Measurements from ENCODE around the gene ZNF385C. TPM values are rescaled to one million over a fixed set of nuclear protein-coding genes. Genes with fewer than 3 reads are reported as not detected.

The ZNF385C gene
- total and polyA plus RNA-seq, 4 donors, result 0.49 TPM; not detected in 3

DNA sequence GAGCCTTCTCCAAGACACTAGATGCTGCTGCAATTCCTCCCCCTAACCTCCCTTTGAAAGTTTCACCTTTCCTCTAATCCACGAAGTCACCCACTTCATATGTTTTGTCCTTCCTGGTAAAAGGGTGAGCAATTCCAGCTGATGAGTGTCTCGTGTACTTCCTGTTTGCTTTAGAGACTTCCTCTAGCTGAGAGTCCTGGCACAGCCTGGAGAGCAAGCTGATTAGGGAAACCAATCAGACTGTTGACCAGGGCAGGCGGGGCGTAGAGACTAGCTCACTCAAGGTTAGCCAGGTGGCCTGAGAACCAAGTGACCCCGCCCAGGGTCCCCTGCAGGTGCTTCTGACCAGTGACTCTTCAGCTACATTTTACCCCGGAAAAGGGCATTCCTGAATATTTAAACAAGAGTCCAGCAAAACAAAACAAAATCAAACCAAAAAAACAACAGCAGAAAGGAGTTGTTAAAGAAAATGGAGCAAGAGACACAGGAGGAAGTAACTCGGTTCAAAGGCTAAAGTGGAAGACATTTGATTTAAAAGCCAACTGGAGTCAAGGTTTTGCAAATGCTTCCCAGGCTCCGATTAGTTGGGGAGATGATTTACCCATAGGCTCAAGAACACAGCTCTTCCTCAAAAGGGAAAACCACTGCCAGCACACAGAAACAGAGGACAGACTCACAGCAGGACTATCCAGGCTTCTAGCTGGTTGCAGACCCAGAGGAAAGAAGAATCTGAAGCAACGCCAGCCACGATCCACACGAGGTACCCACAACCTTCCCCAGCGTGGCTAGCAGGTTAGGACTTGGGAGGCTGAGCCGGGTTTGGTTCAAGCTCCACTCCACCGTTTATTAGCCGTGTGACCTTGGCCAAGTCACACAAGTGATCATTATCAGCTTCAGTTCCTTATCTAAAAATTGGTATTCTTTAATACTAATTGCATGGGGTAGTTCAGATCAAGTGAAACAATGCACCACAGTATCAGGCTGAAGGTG lies 37.7 kb upstream of the ZNF385C start:
- Histone ChIP-seq H3K4me1 (ENCODE audit: control insufficient read depth in 1 of 2, insufficient read depth in 2 of 2, low read length in 2 of 2) (no peaks in the 10 kb centered on the region), H3K4me3 (ENCODE audit: low read length in 2 of 2) (no peak overlapping the region), H3K27ac (ENCODE audit: low read depth in 1 of 2, low read length in 2 of 2) (no peak overlapping the region), H3K36me3 (ENCODE audit: control insufficient read depth in 1 of 2, insufficient read depth in 2 of 2, low read length in 1 of 2) (no peaks in the 10 kb centered on the region), H3K9me3 (ENCODE audit: control insufficient read depth, low read length) (no peaks in the 10 kb centered on the region), H3K27me3 (ENCODE audit: control insufficient read depth in 1 of 2, insufficient read depth in 2 of 2, low read length in 1 of 2) (no peaks in the 10 kb centered on the region)
- DNase-seq (peak in 1 of 2 donors; percentile 77), ATAC-seq (ENCODE audit: low FRiP score) (peak; percentile 56)
- intact Hi-C loops (cut with DNase I), result no loop called here
- WGBS, 2 donors, result 67 to 69% methylated on average over 15 of the region's 15 CpGs

DNA sequence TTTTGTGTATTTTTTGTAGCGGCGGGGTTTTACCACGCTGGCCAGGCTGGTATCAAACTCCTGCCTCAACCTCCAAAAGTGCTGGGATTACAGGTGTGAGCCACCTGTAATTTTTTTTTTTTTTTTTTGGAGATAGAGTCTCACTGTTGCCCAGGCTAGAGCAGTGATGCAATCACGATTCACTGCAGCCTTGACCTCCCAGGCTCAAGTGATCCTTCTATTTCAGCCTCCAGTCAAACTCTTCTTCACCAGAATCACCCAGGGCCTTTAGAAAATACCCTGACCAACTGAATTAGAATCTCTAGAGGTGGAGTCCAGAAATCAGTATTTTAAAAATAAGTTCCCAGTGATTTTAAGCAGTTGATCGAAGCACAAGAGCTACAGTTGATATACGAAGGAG lies 36.9 kb upstream of the ZNF385C start:
- Histone ChIP-seq H3K27ac (ENCODE audit: low read depth in 1 of 2, low read length in 2 of 2) (no peak overlapping the region), H3K4me3 (ENCODE audit: low read length in 2 of 2) (no peak overlapping the region), H3K9me3 (ENCODE audit: control insufficient read depth, low read length) (no peaks in the 10 kb centered on the region), H3K36me3 (ENCODE audit: control insufficient read depth in 1 of 2, insufficient read depth in 2 of 2, low read length in 1 of 2) (no peaks in the 10 kb centered on the region), H3K27me3 (ENCODE audit: control insufficient read depth in 1 of 2, insufficient read depth in 2 of 2, low read length in 1 of 2) (no peaks in the 10 kb centered on the region), H3K4me1 (ENCODE audit: control insufficient read depth in 1 of 2, insufficient read depth in 2 of 2, low read length in 2 of 2) (no peaks in the 10 kb centered on the region)
- ATAC-seq (ENCODE audit: low FRiP score) (no peak), DNase-seq (no peak)
- intact Hi-C loops (cut with DNase I), result no loop called here
- WGBS, 2 donors, result 86% methylated on average over 6 of the region's 6 CpGs

DNA sequence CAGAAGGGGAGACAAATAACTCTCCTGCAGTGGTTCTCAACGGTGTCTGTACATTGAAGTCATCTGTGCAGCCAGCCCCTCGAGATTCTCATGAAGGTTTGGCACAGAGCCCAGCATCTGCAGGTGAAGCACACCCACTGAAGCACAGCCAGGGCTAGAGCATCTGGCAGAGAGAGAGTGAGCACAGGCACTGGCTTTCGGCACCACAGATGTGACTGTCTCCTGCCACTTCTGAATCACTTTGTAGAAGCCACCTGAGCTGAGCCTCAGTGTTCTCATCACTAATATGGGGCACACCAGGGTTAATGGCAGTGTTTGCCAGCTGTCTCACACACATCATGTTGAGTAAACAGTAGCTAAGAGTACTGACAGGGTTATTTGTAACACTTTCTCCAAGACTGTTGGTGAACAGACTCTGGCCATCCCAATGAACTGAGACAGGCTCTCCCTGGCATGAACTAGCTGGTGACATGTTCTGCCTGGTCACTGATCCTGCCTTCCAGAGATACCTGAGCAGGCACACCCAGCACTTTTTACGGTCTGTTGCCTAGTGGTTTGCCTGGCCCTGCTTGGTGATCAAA lies 35.3 kb upstream of the ZNF385C start:
- WGBS, 2 donors, result 52% methylated on average over 4 of the region's 4 CpGs
- Histone ChIP-seq H3K4me1 (ENCODE audit: control insufficient read depth in 1 of 2, insufficient read depth in 2 of 2, low read length in 2 of 2) (no peaks in the 10 kb centered on the region), H3K27ac (ENCODE audit: low read depth in 1 of 2, low read length in 2 of 2) (no peak overlapping the region), H3K9me3 (ENCODE audit: control insufficient read depth, low read length) (no peaks in the 10 kb centered on the region), H3K27me3 (ENCODE audit: control insufficient read depth in 1 of 2, insufficient read depth in 2 of 2, low read length in 1 of 2) (no peaks in the 10 kb centered on the region), H3K36me3 (ENCODE audit: control insufficient read depth in 1 of 2, insufficient read depth in 2 of 2, low read length in 1 of 2) (peaks cover 0 to 8% of the 10 kb centered on the region in 2 donors), H3K4me3 (ENCODE audit: low read length in 2 of 2) (no peak overlapping the region)
- DNase-seq (no peak), ATAC-seq (ENCODE audit: low FRiP score) (no peak)
- intact Hi-C loops (cut with DNase I), result no loop called here

DNA sequence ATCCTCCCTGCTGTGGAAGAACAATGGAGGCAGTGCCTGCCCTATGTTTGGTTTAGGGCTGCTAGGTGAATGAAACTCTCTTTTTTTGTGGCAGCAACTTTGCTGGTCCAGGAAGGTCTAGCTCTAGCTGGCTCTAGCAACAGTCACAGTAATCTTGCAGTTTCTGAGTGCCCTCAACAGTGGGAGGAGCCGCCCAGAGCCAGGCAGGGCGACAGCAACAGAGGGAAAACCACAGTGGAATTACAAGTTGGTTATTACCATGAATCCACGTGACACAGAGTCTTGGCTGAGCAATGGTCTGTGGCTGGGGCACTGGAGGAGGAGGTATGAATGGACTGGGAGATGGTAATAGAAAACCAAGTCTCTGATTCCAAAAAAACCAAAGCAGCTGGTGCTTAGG lies 34.7 kb upstream of the ZNF385C start:
- no peak overlapping the region for H3K4me3 ChIP-seq (ENCODE audit: low read length in 2 of 2)
- H3K4me1 ChIP-seq (ENCODE audit: control insufficient read depth in 1 of 2, insufficient read depth in 2 of 2, low read length in 2 of 2), result no peaks in the 10 kb centered on the region
- intact Hi-C loops (cut with DNase I), result no loop called here
- no peaks in the 10 kb centered on the region for H3K9me3 ChIP-seq (ENCODE audit: control insufficient read depth, low read length)
- peak; percentile 37 for ATAC-seq (ENCODE audit: low FRiP score)
- peak in 1 of 2 donors; percentile 86 for DNase-seq
- H3K27ac ChIP-seq (ENCODE audit: low read depth in 1 of 2, low read length in 2 of 2), result peak overlapping the region in 1 of 2 donors; percentile 37
- 23 to 27% methylated on average over 3 of the region's 3 CpGs for WGBS, 2 donors
- H3K36me3 ChIP-seq (ENCODE audit: control insufficient read depth in 1 of 2, insufficient read depth in 2 of 2, low read length in 1 of 2), result peaks cover 0 to 13% of the 10 kb centered on the region in 2 donors
- H3K27me3 ChIP-seq (ENCODE audit: control insufficient read depth in 1 of 2, insufficient read depth in 2 of 2, low read length in 1 of 2), result no peaks in the 10 kb centered on the region

DNA sequence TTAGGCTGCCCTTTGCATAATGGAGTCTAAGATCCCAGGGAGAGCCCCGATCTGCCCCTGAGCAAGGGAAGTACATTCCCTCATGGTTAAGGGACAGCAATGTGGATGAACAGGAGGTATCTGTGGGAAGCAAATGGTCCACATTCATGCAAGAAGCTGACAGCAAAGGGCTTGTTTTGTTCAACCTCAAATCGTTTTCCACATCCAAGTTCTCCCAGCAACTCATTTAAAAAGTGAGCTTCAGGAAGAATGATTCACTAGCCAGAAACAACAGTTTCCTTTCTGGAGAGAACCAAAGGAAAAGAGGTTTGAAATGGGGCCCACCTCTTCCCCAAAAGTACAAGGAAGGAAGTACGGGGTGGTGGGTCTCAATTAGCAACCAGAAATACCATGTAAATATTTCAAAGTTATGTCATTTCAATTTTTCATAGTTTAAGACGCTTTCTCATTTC lies 33.7 kb upstream of the ZNF385C start:
- Histone ChIP-seq H3K27me3 (ENCODE audit: control insufficient read depth in 1 of 2, insufficient read depth in 2 of 2, low read length in 1 of 2) (no peaks in the 10 kb centered on the region), H3K36me3 (ENCODE audit: control insufficient read depth in 1 of 2, insufficient read depth in 2 of 2, low read length in 1 of 2) (peaks cover 0 to 13% of the 10 kb centered on the region in 2 donors), H3K4me3 (ENCODE audit: low read length in 2 of 2) (no peak overlapping the region), H3K9me3 (ENCODE audit: control insufficient read depth, low read length) (no peaks in the 10 kb centered on the region), H3K4me1 (ENCODE audit: control insufficient read depth in 1 of 2, insufficient read depth in 2 of 2, low read length in 2 of 2) (no peaks in the 10 kb centered on the region), H3K27ac (ENCODE audit: low read depth in 1 of 2, low read length in 2 of 2) (no peak overlapping the region)
- intact Hi-C loops (cut with DNase I), result no loop called here
- 50 to 54% methylated on average over 4 of the region's 4 CpGs for WGBS, 2 donors
- ATAC-seq (ENCODE audit: low FRiP score) (no peak), DNase-seq (no peak)

DNA sequence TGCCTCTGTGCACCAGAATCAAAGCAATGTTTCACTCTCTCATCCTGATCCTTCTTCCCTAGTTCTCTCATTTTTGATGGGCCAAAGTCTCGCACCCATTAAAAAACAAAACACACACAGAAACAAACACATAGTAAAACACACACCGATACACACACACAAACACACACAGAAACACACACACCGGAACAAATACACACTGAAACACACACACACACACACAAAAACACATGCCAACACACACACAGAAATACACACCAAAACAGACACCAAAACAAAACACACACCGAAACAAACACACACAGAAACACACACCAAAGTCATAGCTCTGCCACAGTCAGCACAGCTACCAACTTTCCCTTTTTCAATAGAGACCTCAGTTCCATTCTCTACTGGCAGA lies 33.0 kb upstream of the ZNF385C start:
- 88 to 95% methylated on average over 4 of the region's 4 CpGs for WGBS, 2 donors
- DNase-seq, result no peak

DNA sequence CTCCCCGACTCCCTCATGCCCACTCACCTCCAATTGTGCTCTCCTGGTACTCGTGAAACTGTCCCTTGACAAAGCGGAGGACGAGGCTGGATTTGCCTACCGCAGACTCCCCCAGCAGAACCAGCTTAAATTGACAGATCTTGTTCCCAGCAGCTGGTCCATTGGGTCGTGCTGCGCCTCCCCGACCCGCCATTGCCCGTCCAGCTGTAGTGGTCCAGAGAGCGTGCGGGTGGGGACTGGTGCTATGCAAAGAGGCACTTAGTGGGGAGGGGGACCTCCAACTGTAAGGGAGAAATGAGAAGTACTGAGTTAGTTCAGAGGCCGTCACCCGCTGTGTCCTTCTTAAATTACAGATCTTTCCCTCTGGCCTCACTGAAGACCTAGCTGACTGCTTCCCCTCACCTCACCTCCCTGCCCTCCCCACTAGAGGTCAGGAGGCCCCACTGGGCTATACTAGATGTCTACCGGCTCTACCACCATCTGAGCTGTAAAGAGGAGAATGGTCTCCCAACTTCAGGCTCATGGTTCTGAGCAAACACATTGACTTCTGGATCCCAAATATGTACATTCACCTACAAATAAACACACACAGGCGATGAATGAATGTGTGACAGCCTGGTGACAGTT lies 32.1 kb upstream of the ZNF385C start:
- Histone ChIP-seq H3K27ac (ENCODE audit: low read depth in 1 of 2, low read length in 2 of 2) (no peak overlapping the region), H3K36me3 (ENCODE audit: control insufficient read depth in 1 of 2, insufficient read depth in 2 of 2, low read length in 1 of 2) (peaks cover 0 to 16% of the 10 kb centered on the region in 2 donors), H3K4me1 (ENCODE audit: control insufficient read depth in 1 of 2, insufficient read depth in 2 of 2, low read length in 2 of 2) (no peaks in the 10 kb centered on the region), H3K27me3 (ENCODE audit: control insufficient read depth in 1 of 2, insufficient read depth in 2 of 2, low read length in 1 of 2) (no peaks in the 10 kb centered on the region), H3K4me3 (ENCODE audit: low read length in 2 of 2) (no peak overlapping the region), H3K9me3 (ENCODE audit: control insufficient read depth, low read length) (no peaks in the 10 kb centered on the region)
- ATAC-seq (ENCODE audit: low FRiP score) (no peak), DNase-seq (no peak)
- 90 to 93% methylated on average over 16 of the region's 16 CpGs for whole genome bisulfite sequencing, 2 donors
- intact Hi-C loops (cut with DNase I), result no loop called here

More for the DNA sequence above, 33.0 kb upstream of the ZNF385C start:
- Histone ChIP-seq H3K4me3 (ENCODE audit: low read length in 2 of 2) (no peak overlapping the region), H3K4me1 (ENCODE audit: control insufficient read depth in 1 of 2, insufficient read depth in 2 of 2, low read length in 2 of 2) (no peaks in the 10 kb centered on the region), H3K27me3 (ENCODE audit: control insufficient read depth in 1 of 2, insufficient read depth in 2 of 2, low read length in 1 of 2) (no peaks in the 10 kb centered on the region), H3K36me3 (ENCODE audit: control insufficient read depth in 1 of 2, insufficient read depth in 2 of 2, low read length in 1 of 2) (peaks cover 0 to 13% of the 10 kb centered on the region in 2 donors), H3K27ac (ENCODE audit: low read depth in 1 of 2, low read length in 2 of 2) (no peak overlapping the region), H3K9me3 (ENCODE audit: control insufficient read depth, low read length) (no peaks in the 10 kb centered on the region)
- intact Hi-C loops (cut with DNase I), result no loop called here
- ATAC-seq (ENCODE audit: low FRiP score), result no peak

DNA sequence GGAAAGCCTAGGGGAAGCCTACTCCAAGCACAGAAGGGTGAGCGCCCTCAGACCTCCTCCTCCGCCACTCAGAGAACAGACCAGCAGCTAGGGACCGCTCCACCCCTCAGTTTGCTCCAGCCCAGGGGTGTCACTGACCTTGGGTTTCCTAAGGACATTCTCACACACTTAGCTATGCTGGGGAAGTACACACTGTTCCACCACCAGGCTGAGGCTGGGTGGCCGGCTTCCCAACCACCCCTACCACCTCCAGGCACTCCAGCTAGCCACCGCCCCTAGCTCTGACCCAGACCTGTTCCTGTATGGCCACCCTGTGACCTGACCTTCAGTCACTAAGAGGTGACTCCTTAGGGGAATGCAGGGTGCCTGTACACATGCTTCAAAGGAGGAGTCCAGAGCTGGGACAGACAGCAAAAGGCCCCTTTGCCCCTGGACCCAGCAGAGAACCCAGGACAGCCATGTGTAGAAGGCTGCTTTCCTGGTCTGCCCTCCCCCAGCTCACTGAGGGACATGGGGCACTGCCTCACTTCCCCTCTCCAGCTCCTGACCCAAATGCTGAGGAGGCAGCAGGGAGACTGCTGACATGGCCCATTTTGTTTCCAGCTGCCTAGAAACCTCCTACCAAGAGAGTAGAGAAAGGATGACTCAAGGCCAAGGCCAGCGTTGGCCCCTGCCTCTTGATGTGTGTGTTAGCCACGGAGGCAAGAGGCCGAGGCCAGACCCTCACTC lies 31.0 kb upstream of the ZNF385C start:
- no peaks in the 10 kb centered on the region for H3K27me3 ChIP-seq (ENCODE audit: control insufficient read depth in 1 of 2, insufficient read depth in 2 of 2, low read length in 1 of 2)
- intact Hi-C loops (cut with DNase I), result no loop called here
- H3K9me3 ChIP-seq (ENCODE audit: control insufficient read depth, low read length), result no peaks in the 10 kb centered on the region
- H3K36me3 ChIP-seq (ENCODE audit: control insufficient read depth in 1 of 2, insufficient read depth in 2 of 2, low read length in 1 of 2), result peaks cover 0 to 18% of the 10 kb centered on the region in 2 donors
- ATAC-seq (ENCODE audit: low FRiP score) (peak; percentile 31), DNase-seq (peak in 1 of 2 donors; percentile 85)
- no peaks in the 10 kb centered on the region for H3K4me1 ChIP-seq (ENCODE audit: control insufficient read depth in 1 of 2, insufficient read depth in 2 of 2, low read length in 2 of 2)
- no peak overlapping the region for H3K27ac ChIP-seq (ENCODE audit: low read depth in 1 of 2, low read length in 2 of 2)
- WGBS, 2 donors, result 92 to 96% methylated on average over 8 of the region's 8 CpGs
- H3K4me3 ChIP-seq (ENCODE audit: low read length in 2 of 2), result no peak overlapping the region
